Measurements from ENCODE around the gene MAVS.

MAVS gene

GRCh38 chr20:3848565-3848964, 1.9 kb downstream of the MAVS start:
- H3K79me2 ChIP-seq (ENCODE audit: insufficient read depth, low read length), result peaks cover 57% of the 10 kb centered on the region
- peak overlapping the region; percentile 98; the same call in 1 of the 2 replicates for H3K9ac ChIP-seq (ENCODE audit: low read depth, low read length)
- H4K20me1 ChIP-seq (ENCODE audit: insufficient read depth, low read length), result peaks cover 11% of the 10 kb centered on the region
- no peak for DNase-seq
- H3K27me3 ChIP-seq (ENCODE audit: insufficient read depth, low read length, poor library complexity), result no peaks in the 10 kb centered on the region
- H3K4me3 ChIP-seq (ENCODE audit: low read depth in 1 of 2, low read length in 2 of 2), result no peak overlapping the region
- ATAC-seq (ENCODE audit: insufficient read depth, low read depth), result no peak
- H3K36me3 ChIP-seq (ENCODE audit: insufficient read depth, low read length), result peaks cover 12% of the 10 kb centered on the region; the same call in 1 of the 2 replicates
- H3K4me1 ChIP-seq (ENCODE audit: insufficient read depth, low read length), result peaks cover 30% of the 10 kb centered on the region
- TF ChIP-seq EZH2 (IDR thresholded peaks at IDR 0.05; ENCODE audit: borderline replicate concordance, low read depth, low read length, severe bottlenecking) (no peak), CTCF (IDR thresholded peaks at IDR 0.05; ENCODE audit: borderline replicate concordance, extremely low read depth, low read length, poor library complexity, severe bottlenecking) (no peak)
- peak overlapping the region; percentile 35; the same call in 1 of the 2 replicates for H3K4me2 ChIP-seq (ENCODE audit: insufficient read depth, low read length)
- peak overlapping the region; percentile 20; the same call in 1 of the 2 replicates for H3K27ac ChIP-seq (ENCODE audit: low read length)
- no peak overlapping the region for H2AFZ ChIP-seq (ENCODE audit: low read depth, low read length)
- no peaks in the 10 kb centered on the region for H3K9me3 ChIP-seq (ENCODE audit: insufficient read depth, low read length, severe bottlenecking)

- peaks cover 14% of the 10 kb centered on the region for H4K20me1 ChIP-seq (ENCODE audit: insufficient read depth, low read length)
Observed at GRCh38 chr20:3854462-3854871, 7.8 kb downstream of the MAVS start.

GRCh38 chr20:3857405-3857804, 10.8 kb downstream of the MAVS start:
- H3K9ac ChIP-seq (ENCODE audit: low read depth, low read length), result no peak overlapping the region
- H3K4me1 ChIP-seq (ENCODE audit: insufficient read depth, low read length), result no peaks in the 10 kb centered on the region
- H2AFZ ChIP-seq (ENCODE audit: low read depth, low read length), result no peak overlapping the region
- peaks cover 70% of the 10 kb centered on the region for H3K36me3 ChIP-seq (ENCODE audit: insufficient read depth, low read length)
- no peak for DNase-seq
- no peaks in the 10 kb centered on the region for H3K27me3 ChIP-seq (ENCODE audit: insufficient read depth, low read length, poor library complexity)
- no peak overlapping the region for H3K4me3 ChIP-seq (ENCODE audit: low read depth in 1 of 2, low read length in 2 of 2)
- no peak for ATAC-seq (ENCODE audit: insufficient read depth, low read depth)
- H4K20me1 ChIP-seq (ENCODE audit: insufficient read depth, low read length), result peaks cover 14% of the 10 kb centered on the region
- H3K27ac ChIP-seq (ENCODE audit: low read length), result no peak overlapping the region
- no peaks in the 10 kb centered on the region for H3K9me3 ChIP-seq (ENCODE audit: insufficient read depth, low read length, severe bottlenecking)
- peaks cover 22% of the 10 kb centered on the region for H3K79me2 ChIP-seq (ENCODE audit: insufficient read depth, low read length)
- TF ChIP-seq CTCF (IDR thresholded peaks at IDR 0.05; ENCODE audit: borderline replicate concordance, extremely low read depth, low read length, poor library complexity, severe bottlenecking) (no peak), EZH2 (IDR thresholded peaks at IDR 0.05; ENCODE audit: borderline replicate concordance, low read depth, low read length, severe bottlenecking) (no peak)
- no peak overlapping the region for H3K4me2 ChIP-seq (ENCODE audit: insufficient read depth, low read length)

More at GRCh38 chr20:3854462-3854871, 7.8 kb downstream of the MAVS start:
- Histone ChIP-seq H3K9ac (ENCODE audit: low read depth, low read length) (no peak overlapping the region), H3K27ac (ENCODE audit: low read length) (no peak overlapping the region), H3K4me3 (ENCODE audit: low read depth in 1 of 2, low read length in 2 of 2) (no peak overlapping the region), H3K27me3 (ENCODE audit: insufficient read depth, low read length, poor library complexity) (no peaks in the 10 kb centered on the region), H3K36me3 (ENCODE audit: insufficient read depth, low read length) (peaks cover 43% of the 10 kb centered on the region), H3K4me2 (ENCODE audit: insufficient read depth, low read length) (no peak overlapping the region), H3K79me2 (ENCODE audit: insufficient read depth, low read length) (peaks cover 40% of the 10 kb centered on the region), H2AFZ (ENCODE audit: low read depth, low read length) (no peak overlapping the region), H3K9me3 (ENCODE audit: insufficient read depth, low read length, severe bottlenecking) (no peaks in the 10 kb centered on the region), H3K4me1 (ENCODE audit: insufficient read depth, low read length) (no peaks in the 10 kb centered on the region)
- DNase-seq, result no peak
- 0 out of 3 replicates have a peak, but pooled peaks have one; percentile 21 for ATAC-seq (ENCODE audit: insufficient read depth, low read depth)
- TF ChIP-seq EZH2 (IDR thresholded peaks at IDR 0.05; ENCODE audit: borderline replicate concordance, low read depth, low read length, severe bottlenecking), result no peak
- no peak for TF ChIP-seq CTCF (IDR thresholded peaks at IDR 0.05; ENCODE audit: borderline replicate concordance, extremely low read depth, low read length, poor library complexity, severe bottlenecking)

Data from DND-41 (cell line).